NCI-H226 (cell line): Measurements from ENCODE around the gene MRAP.

Experiments
- DNase-seq: peaks from one replicate; pipeline ENCODE4 v3.0.0-alpha.2; 2015

Gene MRAP

GRCh38 chr21:32350211-32350980 lies 51.7 kb downstream of the MRAP start:
- no peak for DNase-seq

GRCh38 chr21:32350981-32351380 lies 52.3 kb downstream of the MRAP start:
- no peak for DNase-seq

- no peak for DNase-seq
Observed at GRCh38 chr21:32351428-32351827, 52.8 kb downstream of the MRAP start.

- no peak for DNase-seq
Observed at GRCh38 chr21:32352526-32352925, 53.9 kb downstream of the MRAP start.

GRCh38 chr21:32353002-32353711 lies 54.5 kb downstream of the MRAP start:
- DNase-seq: no peak

GRCh38 chr21:32356874-32357395 lies 58.3 kb downstream of the MRAP start:
- DNase-seq: no peak

GRCh38 chr21:32359719-32360260 lies 61.1 kb downstream of the MRAP start:
- no peak for DNase-seq

GRCh38 chr21:32360401-32360975 lies 61.8 kb downstream of the MRAP start:
- no peak for DNase-seq
